K562 (cell line): ENCODE data around the gene HDHD3. TPM values are rescaled to one million over a fixed set of nuclear protein-coding genes. Genes with fewer than 3 reads are reported as not detected.
A peak's percentile ranks its signal among the peaks of the same experiment; 100 is the strongest.

Source experiments
- ATF7 ChIP-seq: fragments of 450-650 bp; IDR thresholded peaks from 2 replicates; pipeline ENCODE4 v1.7.1; 2014; ENCODE audit warnings: mild to moderate bottlenecking, moderate library complexity
- DMBX1 ChIP-seq: fragments of 250-450 bp; sonication (Bioruptor Pico); IDR thresholded peaks from 2 replicates; pipeline ENCODE4 v1.8.0; 2022; ENCODE audit warnings: inconsistent platforms, mild to moderate bottlenecking, moderate library complexity, borderline replicate concordance
- ELF4 ChIP-seq: fragments of 450-650 bp; formaldehyde crosslinking; IDR thresholded peaks from 2 replicates; pipeline ENCODE4 v1.4.0; 2022; ENCODE audit warnings: missing genetic modification characterization
- ESRRB ChIP-seq: fragments of 250-450 bp; sonication (Bioruptor Pico); IDR thresholded peaks from 2 replicates; pipeline ENCODE4 v1.5.0; 2020; ENCODE audit warnings: mild to moderate bottlenecking, moderate library complexity, borderline replicate concordance
- EZH2 ChIP-seq: IDR thresholded peaks from 2 replicates; pipeline ENCODE4 v1.6.1; 2012; ENCODE audit warnings: low read depth, mild to moderate bottlenecking, inconsistent platforms, low read length, borderline replicate concordance
- GABPB1 ChIP-seq: sonication (generic); formaldehyde crosslinking; IDR thresholded peaks from 2 replicates; pipeline ENCODE4 v1.8.0; 2022; ENCODE audit warnings: mild to moderate bottlenecking, missing genetic modification reagents
- GABPB2 ChIP-seq: fragments of 250-450 bp; sonication (Bioruptor Pico); conservative IDR thresholded peaks from 2 replicates; pipeline ENCODE4 v1.5.1; 2021; ENCODE audit warnings: mild to moderate bottlenecking
- HDAC8 ChIP-seq: fragments of 450-650 bp; IDR thresholded peaks from 2 replicates; pipeline ENCODE4 v1.6.1; 2016; ENCODE audit warnings: mild to moderate bottlenecking, missing genetic modification characterization, moderate library complexity, missing compliant biosample characterization
- HLTF ChIP-seq: fragments of 450-650 bp; IDR thresholded peaks from 2 replicates; pipeline ENCODE4 v1.6.1; 2016
- JUND ChIP-seq, 2 experiments: IDR thresholded peaks; 2 replicates in 1 of 2; 3 replicates in 1 of 2; pipeline ENCODE4 v1.6.1; 2011; ENCODE audit warnings: borderline replicate concordance in 2 of 2, low read depth in 2 of 2, low read length in 2 of 2, improper control_type of control experiment in 1 of 2, missing biosample characterization in 1 of 2, missing genetic modification characterization in 1 of 2, missing genetic modification reagents in 1 of 2
- MTA1 ChIP-seq: fragments of 450-650 bp; IDR thresholded peaks from 2 replicates; pipeline ENCODE4 v1.6.1; 2017; ENCODE audit warnings: borderline replicate concordance
- NFE2 ChIP-seq: IDR thresholded peaks from 2 replicates; pipeline ENCODE4 v1.6.1; 2014; ENCODE audit warnings: antibody characterized with exemption, low read depth
- NR4A1 ChIP-seq, 2 experiments: fragments of 250-450 bp in 1 of 2; fragments of 450-650 bp in 1 of 2; sonication (Bioruptor Pico) in 1 of 2; IDR thresholded peaks; 2 replicates each; pipeline versions ENCODE4 v1.4.0 to v1.6.1; 2016 to 2020; ENCODE audit warnings: mild to moderate bottlenecking in 2 of 2, missing compliant biosample characterization in 1 of 2, missing genetic modification characterization in 1 of 2, moderate library complexity in 1 of 2
- PML ChIP-seq: IDR thresholded peaks from 2 replicates; pipeline ENCODE4 v1.6.1; 2012; ENCODE audit warnings: low read length, inconsistent platforms
- SAFB ChIP-seq: fragments of 200-400 bp; formaldehyde crosslinking; IDR thresholded peaks from 2 replicates; pipeline ENCODE4 v1.6.1; 2017; ENCODE audit warnings: low read depth, low read length, borderline replicate concordance
- SIRT6 ChIP-seq: IDR thresholded peaks from one replicate; pipeline ENCODE4 v1.6.1; 2012; ENCODE audit warnings: low read depth, mild to moderate bottlenecking, control low read depth, inconsistent platforms, low read length, moderate library complexity
- SREBF2 ChIP-seq: sonication (generic); formaldehyde crosslinking; IDR thresholded peaks from 2 replicates; pipeline ENCODE4 v1.4.0; 2020; ENCODE audit warnings: mild to moderate bottlenecking, missing genetic modification reagents
- TSC22D4 ChIP-seq: fragments of 450-650 bp; IDR thresholded peaks from 2 replicates; pipeline ENCODE4 v1.6.1; 2016; ENCODE audit warnings: missing genetic modification characterization, missing biosample characterization, control low read depth
- ZC3H11A ChIP-seq: IDR thresholded peaks from 2 replicates; pipeline ENCODE4 v1.6.1; 2012; ENCODE audit warnings: low read depth, low read length, improper control_type of control experiment
- ZFX ChIP-seq: sonication (generic); formaldehyde crosslinking; IDR thresholded peaks from 2 replicates; pipeline ENCODE4 v1.8.0; 2022; ENCODE audit warnings: mild to moderate bottlenecking, missing genetic modification reagents, moderate library complexity
- polyA plus RNA-seq, 8 experiments: library from polyadenylated mRNA; depleted of rRNA in 4 of 8; stranded (reverse) in 5 of 8; unstranded in 3 of 8; fragments of >200 nt; fragmentation: Nextera tagmentation in 2 of 8; fragmentation: Illumina TruSeq in 1 of 8; extraction: Ambion mirVana in 2 of 8; extraction: Trizol in 1 of 8; gene quantifications; 2 replicates each; pipeline versions ENCODE4 v1.2.1 to v1.2.3, GENCODE V29; 2011 to 2014; ENCODE audit warnings: inconsistent platforms in 1 of 8, missing spikeins in 1 of 8
- total RNA-seq, 7 experiments: library from RNA; depleted of rRNA in 6 of 7; stranded (reverse); fragments of >200 nt in 6 of 7; fragmentation: Illumina TruSeq in 2 of 7; extraction: Trizol in 2 of 7; gene quantifications; 2 replicates each; pipeline versions ENCODE4 v1.2.1 to v1.2.3, GENCODE V29; 2011 to 2021; ENCODE audit warnings: low replicate concordance in 1 of 7
- TF ChIP-seq, protein P1 (sequence below): sonication (generic); formaldehyde crosslinking; IDR thresholded peaks from 2 replicates; pipeline ENCODE4 v1.8.1; 2023; ENCODE audit warnings: mild to moderate bottlenecking, missing genetic modification reagents
- TF ChIP-seq, protein P2 (sequence below), 2 experiments: fragments of 250-450 bp in 1 of 2; fragments of 450-650 bp in 1 of 2; sonication (Bioruptor Pico) in 1 of 2; IDR thresholded peaks; 2 replicates each; pipeline versions ENCODE4 v1.6.1 to v1.8.0; 2016 to 2021; ENCODE audit warnings: mild to moderate bottlenecking in 2 of 2, moderate library complexity in 2 of 2, missing compliant biosample characterization in 1 of 2, missing genetic modification characterization in 1 of 2
- TF ChIP-seq, protein P3 (sequence below): fragments of 250-450 bp; sonication (Bioruptor Pico); IDR thresholded peaks from 2 replicates; pipeline ENCODE4 v1.5.0; 2021; ENCODE audit warnings: mild to moderate bottlenecking, borderline replicate concordance

Gene HDHD3
- total and polyA plus RNA-seq, 9 of the 15 experiments (the other 6 are each of a cell fraction or from before 2014, with no cell fraction given), result 1.1 to 19.1 (median 10.9) TPM

DNA sequence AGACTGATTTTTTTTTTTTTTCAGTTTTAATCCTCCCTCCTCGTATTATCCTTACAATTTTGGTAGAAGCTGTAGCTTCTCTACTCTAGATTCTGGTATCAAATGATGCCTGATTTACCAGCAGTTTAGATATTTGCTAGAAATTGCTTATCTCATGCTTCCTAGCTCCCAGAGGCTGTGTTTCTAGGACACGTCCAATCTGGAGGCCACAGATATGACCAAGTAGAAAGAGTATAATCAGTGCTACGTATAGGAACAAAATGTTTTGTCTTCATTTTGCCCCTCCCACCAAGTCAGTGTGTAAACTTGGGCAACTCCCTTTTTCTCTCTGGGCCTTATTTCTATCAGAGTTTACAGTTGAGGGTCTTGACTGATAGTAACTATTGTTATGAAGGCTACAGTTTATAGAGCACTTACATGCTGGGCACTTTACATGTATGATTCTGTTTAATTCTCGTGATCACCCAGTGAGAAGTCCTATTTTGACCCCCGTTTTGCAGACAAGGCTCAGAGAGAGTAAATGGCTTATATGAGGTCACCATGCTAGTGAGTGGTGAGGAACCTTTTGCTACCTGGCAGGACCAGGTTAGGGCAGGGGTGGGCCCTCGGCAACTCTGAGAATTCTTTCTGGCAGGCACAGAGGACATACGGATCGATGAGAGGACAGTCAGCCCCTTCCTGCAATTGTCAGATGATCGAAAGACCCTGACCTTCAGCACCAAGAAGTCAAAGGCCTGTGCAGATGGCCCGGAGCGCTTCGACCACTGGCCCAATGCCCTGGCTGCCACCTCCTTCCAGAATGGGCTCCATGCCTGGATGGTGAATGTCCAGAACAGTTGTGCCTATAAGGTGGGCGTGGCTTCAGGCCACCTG, 7.6 kb downstream of the HDHD3 start (continued):
- 0 out of 2 replicates have a peak, but pooled peaks have one; percentile 60 for TF ChIP-seq DMBX1
- TF ChIP-seq MTA1, result 0 out of 2 replicates have a peak, but pooled peaks have one; percentile 38
- no peak for TF ChIP-seq SAFB
- TF ChIP-seq ELF4, result 0 out of 2 replicates have a peak, but pooled peaks have one; percentile 18
- TF ChIP-seq EZH2, result no peak
- TF ChIP-seq GABPB1, result 0 out of 2 replicates have a peak, but pooled peaks have one; percentile 35
- peak; percentile 74 for TF ChIP-seq NFE2
- peak; percentile 95 for TF ChIP-seq PML
- TF ChIP-seq TSC22D4, result no peak
- TF ChIP-seq HDAC8, result no peak
- TF ChIP-seq ZFX (CRISPR knock-in tag), result 0 out of 2 replicates have a peak, but pooled peaks have one; percentile 27
- no peak for TF ChIP-seq ESRRB (CRISPR knock-in tag)
- TF ChIP-seq, protein P1, sequence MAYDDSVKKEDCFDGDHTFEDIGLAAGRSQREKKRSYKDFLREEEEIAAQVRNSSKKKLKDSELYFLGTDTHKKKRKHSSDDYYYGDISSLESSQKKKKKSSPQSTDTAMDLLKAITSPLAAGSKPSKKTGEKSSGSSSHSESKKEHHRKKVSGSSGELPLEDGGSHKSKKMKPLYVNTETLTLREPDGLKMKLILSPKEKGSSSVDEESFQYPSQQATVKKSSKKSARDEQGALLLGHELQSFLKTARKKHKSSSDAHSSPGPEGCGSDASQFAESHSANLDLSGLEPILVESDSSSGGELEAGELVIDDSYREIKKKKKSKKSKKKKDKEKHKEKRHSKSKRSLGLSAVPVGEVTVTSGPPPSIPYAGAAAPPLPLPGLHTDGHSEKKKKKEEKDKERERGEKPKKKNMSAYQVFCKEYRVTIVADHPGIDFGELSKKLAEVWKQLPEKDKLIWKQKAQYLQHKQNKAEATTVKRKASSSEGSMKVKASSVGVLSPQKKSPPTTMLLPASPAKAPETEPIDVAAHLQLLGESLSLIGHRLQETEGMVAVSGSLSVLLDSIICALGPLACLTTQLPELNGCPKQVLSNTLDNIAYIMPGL, result no peak
- TF ChIP-seq NR4A1 (CRISPR knock-in tag; IDR thresholded peaks at IDR 0.05), result no peak
- peak; percentile 67 for TF ChIP-seq NR4A1 (tag; IDR thresholded peaks at IDR 0.05)
- TF ChIP-seq SREBF2 (CRISPR knock-in tag), result no peak
- TF ChIP-seq, protein P2, sequence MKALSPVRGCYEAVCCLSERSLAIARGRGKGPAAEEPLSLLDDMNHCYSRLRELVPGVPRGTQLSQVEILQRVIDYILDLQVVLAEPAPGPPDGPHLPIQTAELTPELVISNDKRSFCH (CRISPR knock-in tag; IDR thresholded peaks at IDR 0.05), result no peak
- TF ChIP-seq, protein P2 (tag; IDR thresholded peaks at IDR 0.05), result no peak
- no peak for TF ChIP-seq ZC3H11A
- TF ChIP-seq ATF7, result peak; percentile 63
- TF ChIP-seq JUND (IDR thresholded peaks at IDR 0.05; ENCODE audit: borderline replicate concordance, low read depth, low read length), result peak; percentile 78
- TF ChIP-seq JUND (tag; IDR thresholded peaks at IDR 0.05; ENCODE audit: borderline replicate concordance, low read depth, low read length), result no peak; the same call in 2 of the 3 replicates
- no peak for TF ChIP-seq HLTF
- no peak for TF ChIP-seq SIRT6
- TF ChIP-seq, protein P3, sequence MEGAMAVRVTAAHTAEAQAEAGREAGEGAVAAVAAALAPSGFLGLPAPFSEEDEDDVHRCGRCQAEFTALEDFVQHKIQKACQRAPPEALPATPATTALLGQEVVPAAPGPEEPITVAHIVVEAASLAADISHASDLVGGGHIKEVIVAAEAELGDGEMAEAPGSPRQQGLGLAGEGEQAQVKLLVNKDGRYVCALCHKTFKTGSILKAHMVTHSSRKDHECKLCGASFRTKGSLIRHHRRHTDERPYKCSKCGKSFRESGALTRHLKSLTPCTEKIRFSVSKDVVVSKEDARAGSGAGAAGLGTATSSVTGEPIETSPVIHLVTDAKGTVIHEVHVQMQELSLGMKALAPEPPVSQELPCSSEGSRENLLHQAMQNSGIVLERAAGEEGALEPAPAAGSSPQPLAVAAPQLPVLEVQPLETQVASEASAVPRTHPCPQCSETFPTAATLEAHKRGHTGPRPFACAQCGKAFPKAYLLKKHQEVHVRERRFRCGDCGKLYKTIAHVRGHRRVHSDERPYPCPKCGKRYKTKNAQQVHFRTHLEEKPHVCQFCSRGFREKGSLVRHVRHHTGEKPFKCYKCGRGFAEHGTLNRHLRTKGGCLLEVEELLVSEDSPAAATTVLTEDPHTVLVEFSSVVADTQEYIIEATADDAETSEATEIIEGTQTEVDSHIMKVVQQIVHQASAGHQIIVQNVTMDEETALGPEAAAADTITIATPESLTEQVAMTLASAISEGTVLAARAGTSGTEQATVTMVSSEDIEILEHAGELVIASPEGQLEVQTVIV (CRISPR knock-in tag), result no peak
- TF ChIP-seq GABPB2 (CRISPR knock-in tag), result no peak
